ENCODE data around the gene NFIC. TPM values are rescaled to one million over a fixed set of nuclear protein-coding genes. Genes with fewer than 3 reads are reported as not detected.
A peak's percentile ranks its signal among the peaks of the same experiment; 100 is the strongest.

The NFIC gene
- polyA plus RNA-seq, 1 donor from 2014 or later, result 0.24 TPM

DNA sequence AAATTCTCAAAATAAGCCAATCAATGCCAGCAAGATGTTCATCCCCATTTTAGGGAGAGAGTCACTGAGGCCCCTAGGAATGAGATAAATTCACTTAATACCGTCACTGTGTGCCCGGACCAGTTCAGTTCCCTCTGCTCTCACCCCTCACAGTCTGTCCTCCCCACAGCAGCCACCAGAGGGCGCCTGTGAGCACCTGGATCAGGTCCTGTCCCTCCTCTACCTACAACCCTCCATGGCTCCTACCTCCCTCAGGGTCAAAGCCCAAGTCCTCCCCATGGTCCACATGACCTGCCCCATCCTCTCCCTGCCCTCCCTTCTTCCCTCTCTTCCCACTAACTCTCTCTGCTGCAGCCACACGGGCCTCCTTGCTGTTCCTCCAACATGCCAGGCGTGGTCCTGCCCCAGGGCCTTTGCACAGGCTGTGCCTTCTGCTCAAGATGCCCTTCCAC, 42.0 kb upstream of the NFIC start:
- Histone ChIP-seq H3K4me2 (ENCODE audit: low read length) (no peak overlapping the region), H3K9me3 (ENCODE audit: low read length) (no peaks in the 10 kb centered on the region), H3K36me3 (ENCODE audit: insufficient read depth, low read length) (no peaks in the 10 kb centered on the region), H3K9ac (ENCODE audit: low read length) (no peak overlapping the region), H3F3A (ENCODE audit: insufficient read depth, low read length, poor library complexity, severe bottlenecking) (no peaks in the 10 kb centered on the region), H3K79me2 (replicated peaks; ENCODE audit: insufficient read depth, low read length) (no peaks in the 10 kb centered on the region), H3K27me3 (ENCODE audit: insufficient read depth, low read depth, low read length) (no peaks in the 10 kb centered on the region), H3K27ac (ENCODE audit: low read length) (no peak overlapping the region), H2AFZ (ENCODE audit: low read depth, low read length) (no peak overlapping the region), H3K4me3 (ENCODE audit: low read length) (no peak overlapping the region), H3K9me2 (ENCODE audit: insufficient read depth, low read length) (no peaks in the 10 kb centered on the region), H4K20me1 (ENCODE audit: insufficient read depth) (no peaks in the 10 kb centered on the region)
- TF ChIP-seq, protein P1, sequence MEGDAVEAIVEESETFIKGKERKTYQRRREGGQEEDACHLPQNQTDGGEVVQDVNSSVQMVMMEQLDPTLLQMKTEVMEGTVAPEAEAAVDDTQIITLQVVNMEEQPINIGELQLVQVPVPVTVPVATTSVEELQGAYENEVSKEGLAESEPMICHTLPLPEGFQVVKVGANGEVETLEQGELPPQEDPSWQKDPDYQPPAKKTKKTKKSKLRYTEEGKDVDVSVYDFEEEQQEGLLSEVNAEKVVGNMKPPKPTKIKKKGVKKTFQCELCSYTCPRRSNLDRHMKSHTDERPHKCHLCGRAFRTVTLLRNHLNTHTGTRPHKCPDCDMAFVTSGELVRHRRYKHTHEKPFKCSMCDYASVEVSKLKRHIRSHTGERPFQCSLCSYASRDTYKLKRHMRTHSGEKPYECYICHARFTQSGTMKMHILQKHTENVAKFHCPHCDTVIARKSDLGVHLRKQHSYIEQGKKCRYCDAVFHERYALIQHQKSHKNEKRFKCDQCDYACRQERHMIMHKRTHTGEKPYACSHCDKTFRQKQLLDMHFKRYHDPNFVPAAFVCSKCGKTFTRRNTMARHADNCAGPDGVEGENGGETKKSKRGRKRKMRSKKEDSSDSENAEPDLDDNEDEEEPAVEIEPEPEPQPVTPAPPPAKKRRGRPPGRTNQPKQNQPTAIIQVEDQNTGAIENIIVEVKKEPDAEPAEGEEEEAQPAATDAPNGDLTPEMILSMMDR (IDR thresholded peaks at IDR 0.05; ENCODE audit: poor library complexity, severe bottlenecking), result peak; percentile 36
- TF ChIP-seq POLR2AphosphoS5 (IDR thresholded peaks at IDR 0.05), result no peak

- H2AFZ ChIP-seq (ENCODE audit: low read depth, low read length), result no peak overlapping the region
- no peak overlapping the region for H3K27ac ChIP-seq (ENCODE audit: low read length)
- H3K4me3 ChIP-seq (ENCODE audit: low read length), result no peak overlapping the region
- no peaks in the 10 kb centered on the region for H4K20me1 ChIP-seq (ENCODE audit: insufficient read depth)
- H3K27me3 ChIP-seq (ENCODE audit: insufficient read depth, low read depth, low read length), result no peaks in the 10 kb centered on the region
- no peak overlapping the region for H3K4me2 ChIP-seq (ENCODE audit: low read length)
- H3K36me3 ChIP-seq (ENCODE audit: insufficient read depth, low read length), result no peaks in the 10 kb centered on the region
- H3K9me2 ChIP-seq (ENCODE audit: insufficient read depth, low read length), result no peaks in the 10 kb centered on the region
- no peaks in the 10 kb centered on the region for H3K79me2 ChIP-seq (replicated peaks; ENCODE audit: insufficient read depth, low read length)
- no peak overlapping the region for H3K9ac ChIP-seq (ENCODE audit: low read length)
- TF ChIP-seq SMC3 (conservative IDR thresholded peaks at IDR 0.05; ENCODE audit: poor library complexity) (no peak), TAF1 (IDR thresholded peaks at IDR 0.05; ENCODE audit: low read depth) (no peak), POLR2AphosphoS5 (IDR thresholded peaks at IDR 0.05) (no peak), EZH2 (IDR thresholded peaks at IDR 0.05; ENCODE audit: borderline replicate concordance, insufficient read depth, low read length, poor library complexity, severe bottlenecking) (no peak), RAD21 (conservative IDR thresholded peaks at IDR 0.05) (no peak), EP300 (conservative IDR thresholded peaks at IDR 0.05; ENCODE audit: poor library complexity, severe bottlenecking) (no peak), MXI1 (conservative IDR thresholded peaks at IDR 0.05; ENCODE audit: poor library complexity, severe bottlenecking) (no peak)
- TF ChIP-seq, protein P2, sequence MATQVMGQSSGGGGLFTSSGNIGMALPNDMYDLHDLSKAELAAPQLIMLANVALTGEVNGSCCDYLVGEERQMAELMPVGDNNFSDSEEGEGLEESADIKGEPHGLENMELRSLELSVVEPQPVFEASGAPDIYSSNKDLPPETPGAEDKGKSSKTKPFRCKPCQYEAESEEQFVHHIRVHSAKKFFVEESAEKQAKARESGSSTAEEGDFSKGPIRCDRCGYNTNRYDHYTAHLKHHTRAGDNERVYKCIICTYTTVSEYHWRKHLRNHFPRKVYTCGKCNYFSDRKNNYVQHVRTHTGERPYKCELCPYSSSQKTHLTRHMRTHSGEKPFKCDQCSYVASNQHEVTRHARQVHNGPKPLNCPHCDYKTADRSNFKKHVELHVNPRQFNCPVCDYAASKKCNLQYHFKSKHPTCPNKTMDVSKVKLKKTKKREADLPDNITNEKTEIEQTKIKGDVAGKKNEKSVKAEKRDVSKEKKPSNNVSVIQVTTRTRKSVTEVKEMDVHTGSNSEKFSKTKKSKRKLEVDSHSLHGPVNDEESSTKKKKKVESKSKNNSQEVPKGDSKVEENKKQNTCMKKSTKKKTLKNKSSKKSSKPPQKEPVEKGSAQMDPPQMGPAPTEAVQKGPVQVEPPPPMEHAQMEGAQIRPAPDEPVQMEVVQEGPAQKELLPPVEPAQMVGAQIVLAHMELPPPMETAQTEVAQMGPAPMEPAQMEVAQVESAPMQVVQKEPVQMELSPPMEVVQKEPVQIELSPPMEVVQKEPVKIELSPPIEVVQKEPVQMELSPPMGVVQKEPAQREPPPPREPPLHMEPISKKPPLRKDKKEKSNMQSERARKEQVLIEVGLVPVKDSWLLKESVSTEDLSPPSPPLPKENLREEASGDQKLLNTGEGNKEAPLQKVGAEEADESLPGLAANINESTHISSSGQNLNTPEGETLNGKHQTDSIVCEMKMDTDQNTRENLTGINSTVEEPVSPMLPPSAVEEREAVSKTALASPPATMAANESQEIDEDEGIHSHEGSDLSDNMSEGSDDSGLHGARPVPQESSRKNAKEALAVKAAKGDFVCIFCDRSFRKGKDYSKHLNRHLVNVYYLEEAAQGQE (IDR thresholded peaks at IDR 0.05; ENCODE audit: borderline replicate concordance), result no peak
- TF ChIP-seq, protein P1 (IDR thresholded peaks at IDR 0.05; ENCODE audit: poor library complexity, severe bottlenecking), result no peak
- H3K9me3 ChIP-seq (ENCODE audit: low read length), result no peaks in the 10 kb centered on the region
- no peaks in the 10 kb centered on the region for H3F3A ChIP-seq (ENCODE audit: insufficient read depth, low read length, poor library complexity, severe bottlenecking)
Measured at GRCh38 chr19:3325451-3325850, 40.9 kb upstream of the NFIC start.
